SW480 (cell line): Measurements from ENCODE around the gene OR52H1.

Experiments used
- DNase-seq: peaks from one replicate; pipeline ENCODE4 v3.0.0-alpha.2; 2016; ENCODE audit warnings: low spot score

OR52H1 gene

DNA sequence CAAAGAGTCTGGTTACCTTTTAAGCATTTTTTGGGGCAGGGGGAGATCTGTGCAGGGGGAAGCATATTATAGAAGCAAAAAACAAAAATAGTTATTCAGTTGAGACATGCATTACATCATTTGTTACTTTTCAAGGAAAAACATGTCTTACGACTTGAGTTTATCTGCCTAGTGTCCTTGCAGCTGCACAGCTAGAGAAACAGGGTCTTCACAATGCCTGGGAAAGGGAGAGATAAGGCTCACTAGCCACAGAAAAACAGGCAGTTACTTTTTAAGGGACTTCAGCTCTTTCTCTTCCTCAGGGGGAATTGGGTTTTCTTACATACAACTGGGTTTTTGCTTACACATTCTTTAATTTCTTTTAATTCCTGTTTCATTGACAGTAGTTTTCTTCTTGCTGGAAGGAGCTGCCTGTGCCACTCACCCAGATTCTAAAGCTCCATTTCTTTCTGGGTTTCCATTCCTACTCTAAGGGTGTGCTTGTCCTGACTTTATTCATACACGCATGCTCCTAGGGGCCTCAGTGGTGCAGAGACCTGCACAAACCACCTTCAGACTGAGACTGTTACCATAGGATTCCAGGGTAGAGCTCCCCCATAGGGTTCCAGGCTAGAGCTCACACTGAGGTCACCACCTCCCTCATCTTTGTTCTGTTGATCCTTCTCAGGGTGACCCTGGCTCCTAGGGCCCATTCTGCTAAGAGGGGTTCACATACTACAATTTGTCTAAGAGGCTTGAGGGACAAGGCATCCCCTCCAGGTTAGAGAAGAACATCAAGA, 17.1 kb downstream of the OR52H1 start:
- DNase-seq, result no peak

GRCh38 chr11:5528495-5528894, 19.8 kb downstream of the OR52H1 start:
- no peak for DNase-seq

GRCh38 chr11:5527716-5528115, 20.6 kb downstream of the OR52H1 start:
- no peak for DNase-seq

- no peak for DNase-seq
These were observed 23.6 kb downstream of the OR52H1 start for GRCh38 chr11:5524756-5525155.

DNA sequence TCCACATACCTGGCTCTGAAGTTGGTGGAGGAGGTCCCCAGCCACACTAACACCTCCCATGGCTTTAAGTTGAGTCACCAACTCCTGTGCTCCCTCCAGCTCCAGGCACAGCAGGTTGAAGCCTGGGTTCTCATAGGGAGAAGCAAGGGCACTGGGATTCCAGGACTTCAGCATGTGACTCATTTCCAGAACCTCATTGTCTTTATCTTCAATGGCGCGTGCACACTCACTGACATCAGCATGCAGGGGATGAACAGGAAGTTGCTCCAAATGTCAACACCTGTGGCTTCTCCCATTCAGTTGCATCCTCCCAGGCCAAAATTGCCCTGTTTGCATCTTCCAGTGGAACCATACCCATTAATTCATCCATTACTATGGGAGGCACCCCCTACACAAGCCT, 26.0 kb downstream of the OR52H1 start:
- peak; percentile 17 for DNase-seq

DNA sequence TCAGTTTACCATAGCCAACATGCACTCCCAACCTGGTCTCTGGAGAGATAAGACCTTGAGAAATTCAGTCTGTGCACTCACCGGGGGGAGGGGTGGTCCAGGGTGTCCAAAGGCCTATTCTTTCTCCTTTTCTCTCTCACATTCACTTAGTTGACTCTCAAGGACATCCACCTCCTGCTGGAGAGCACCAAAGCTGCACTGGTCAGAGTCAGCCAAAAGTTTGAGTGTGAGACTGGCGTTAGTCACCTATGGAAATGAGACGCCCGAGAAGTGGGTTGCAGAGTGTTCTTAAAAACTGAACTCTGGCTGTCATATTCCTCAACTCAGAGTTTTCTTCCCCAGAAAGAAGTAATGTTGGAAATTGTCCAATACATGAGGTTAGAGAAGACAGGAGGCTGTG, 26.8 kb downstream of the OR52H1 start:
- no peak for DNase-seq

DNA sequence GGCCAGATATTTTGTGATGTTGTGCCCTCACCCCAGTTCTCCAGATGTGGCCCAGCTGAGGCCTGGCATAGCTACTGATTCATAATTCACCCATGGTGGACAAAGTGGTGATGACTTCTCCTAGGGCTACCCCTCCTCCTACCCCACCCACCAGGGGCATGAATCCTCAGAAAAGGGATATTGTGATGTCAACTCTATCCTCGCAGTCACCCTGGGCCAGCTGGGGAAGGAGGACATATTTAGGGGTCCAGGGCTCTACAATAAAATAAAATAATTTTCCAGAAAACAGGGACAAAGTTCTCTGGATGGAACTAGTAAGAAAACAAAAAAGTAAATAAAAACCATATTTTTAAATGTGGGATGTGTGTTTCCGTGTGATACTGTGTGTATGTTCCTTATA, 31.7 kb downstream of the OR52H1 start, which contains the start of gene UBQLNL:
UBQLNL (minus strand) TSS at position 101 of the 400 bp plus-strand sequence. CDS start 258 bp downstream, outside the sequence.
- DNase-seq, result no peak

DNA sequence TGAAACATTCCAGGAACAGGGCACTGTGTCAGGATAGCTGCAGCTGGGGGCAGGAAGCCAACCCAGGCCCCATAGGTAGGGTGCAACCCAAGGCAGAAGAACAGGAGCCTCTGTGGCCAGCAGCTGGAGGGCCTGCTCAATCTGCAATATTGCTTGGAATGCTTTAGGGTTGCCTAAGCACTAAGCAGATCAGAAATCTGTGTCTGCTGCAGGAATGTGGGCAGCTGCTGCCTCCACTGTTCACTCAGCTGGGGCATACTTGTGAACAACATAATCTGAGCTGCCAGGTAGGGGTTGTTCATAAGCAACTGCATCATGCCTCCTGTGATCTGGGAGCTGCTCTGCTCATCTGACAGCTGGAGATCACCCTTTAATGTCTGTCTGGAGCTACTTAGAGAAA, 33.5 kb downstream of the OR52H1 start:
- DNase-seq, result no peak

DNA sequence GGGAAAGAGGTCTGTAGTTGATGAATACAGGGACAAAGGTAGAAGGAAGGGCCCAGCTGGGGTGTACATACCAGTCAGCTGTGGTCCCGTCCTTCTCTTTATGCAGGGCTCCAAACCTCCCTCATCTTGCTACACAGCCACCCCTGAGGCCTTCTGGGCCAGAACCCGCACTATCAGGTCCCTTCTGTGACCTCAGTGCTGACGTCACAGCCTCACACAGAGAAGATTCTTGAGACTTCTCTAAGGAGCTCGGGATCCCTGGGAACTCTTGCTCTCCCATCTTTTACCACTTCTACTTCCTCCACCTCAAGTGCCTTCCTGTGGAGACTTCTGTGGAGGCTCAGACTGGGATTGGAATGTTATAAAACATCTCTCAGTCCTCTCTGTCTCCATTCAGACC, 38.5 kb downstream of the OR52H1 start, which contains the start of gene UBQLN3:
UBQLN3 (minus strand) TSS at position 155 of the 400 bp plus-strand sequence. CDS start 399 bp downstream, outside the sequence.
- DNase-seq, result no peak

DNA sequence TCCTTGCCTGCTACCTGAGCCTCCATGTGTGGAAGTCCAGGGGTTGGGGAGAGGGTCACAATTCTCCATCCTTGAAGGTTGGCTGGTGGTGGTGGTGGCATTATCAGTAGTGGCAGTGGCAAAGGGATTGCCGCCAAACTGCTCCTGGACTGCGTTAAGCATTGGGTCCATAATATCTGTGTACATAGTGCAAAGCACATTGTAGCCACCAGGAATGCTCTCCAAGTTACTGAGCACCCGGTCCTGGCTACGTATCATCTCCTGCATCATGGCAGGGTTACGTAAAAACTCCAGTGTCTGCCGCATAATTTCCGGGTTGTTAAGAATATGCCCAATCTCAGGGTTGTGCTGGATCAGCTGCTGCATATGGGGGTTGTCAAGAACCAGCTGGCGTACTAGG, 39.7 kb downstream of the OR52H1 start:
- no peak for DNase-seq

DNA sequence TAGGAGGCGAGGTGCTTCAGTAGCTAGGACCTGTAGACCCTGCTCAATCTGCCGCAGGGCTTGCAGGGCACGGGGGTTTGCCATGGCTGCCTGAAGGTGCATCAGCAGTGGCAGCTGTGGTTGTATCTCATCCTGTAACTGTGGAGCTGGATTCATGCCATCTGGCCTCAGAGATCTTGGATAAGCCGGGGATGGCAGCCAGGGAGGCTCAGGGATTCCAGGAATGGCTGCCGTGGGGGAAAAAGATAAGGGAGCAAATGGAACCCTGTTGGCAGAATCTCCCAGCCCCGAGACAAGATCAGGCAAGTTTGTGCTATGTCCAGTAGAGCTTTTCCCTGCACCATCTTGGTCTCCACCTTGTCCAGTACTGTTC, 40.4 kb downstream of the OR52H1 start:
- DNase-seq, result no peak

DNA sequence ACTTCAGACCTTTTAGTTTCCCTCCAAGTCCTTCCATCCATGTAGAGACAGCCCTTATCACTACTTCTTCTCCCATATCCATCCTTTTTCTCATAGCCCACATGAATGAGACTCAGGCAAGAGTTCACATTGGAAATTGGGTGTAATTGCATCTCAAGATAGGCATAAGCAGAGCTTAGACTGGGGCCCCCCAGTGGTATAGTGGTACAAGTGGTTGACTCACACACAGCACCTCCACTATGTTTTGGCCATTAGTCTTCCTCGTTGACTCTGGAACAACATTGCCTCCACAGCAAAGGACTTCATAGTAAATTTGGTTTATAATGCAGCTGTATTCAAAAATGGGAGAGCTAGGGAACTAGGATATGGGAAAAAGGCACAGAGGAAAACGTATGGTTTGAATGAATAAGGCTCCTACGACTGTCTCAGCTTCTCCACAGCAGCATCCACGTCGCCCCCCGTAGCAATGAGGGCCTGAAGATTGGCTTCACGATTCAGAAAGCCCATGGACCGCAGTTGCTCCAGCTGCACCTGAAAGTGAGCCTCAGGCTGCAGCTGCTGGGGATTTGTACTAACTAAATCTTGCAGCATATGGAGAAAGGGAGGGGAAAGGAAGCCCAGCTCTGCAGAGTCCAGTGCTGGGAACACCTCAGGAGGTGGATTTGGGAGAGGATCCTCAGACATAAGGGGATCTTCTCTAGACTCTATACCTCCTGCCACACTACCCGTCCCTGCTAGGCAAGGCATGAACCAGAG, 41.0 kb downstream of the OR52H1 start:
- no peak for DNase-seq

- DNase-seq, result no peak
These were observed 42.8 kb downstream of the OR52H1 start for GRCh38 chr11:5505363-5506048.

GRCh38 chr11:5504403-5504921, 43.9 kb downstream of the OR52H1 start:
- no peak for DNase-seq

GRCh38 chr11:5500393-5500801, 47.9 kb downstream of the OR52H1 start:
- DNase-seq, result no peak

DNA sequence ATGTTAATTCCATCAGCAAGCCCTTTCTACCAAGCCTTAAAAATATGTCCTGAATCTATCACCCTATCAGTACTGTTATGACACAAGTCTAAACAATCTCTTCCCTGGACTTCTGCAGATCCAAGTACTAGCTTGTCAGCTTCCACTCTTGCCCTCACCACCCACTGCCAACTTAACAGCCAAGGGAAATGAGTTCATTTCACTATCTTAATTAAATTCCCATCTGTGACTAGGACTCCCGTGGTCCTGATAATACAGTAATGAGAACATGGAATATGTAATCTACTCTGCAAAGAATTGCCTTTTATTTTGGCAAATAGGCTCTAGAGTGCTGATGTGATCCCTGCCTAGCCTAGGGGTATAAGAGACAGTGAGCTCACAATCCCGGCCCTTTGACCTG, 48.7 kb downstream of the OR52H1 start:
- DNase-seq, result no peak
